Posterior cingulate gyrus (tissue), 11 donors: Measurements from ENCODE around the gene PLA2G2C.

Experiments used
- DNase-seq, 10 donors: peaks; one replicate each; pipeline versions ENCODE4 v3.0.0 to v3.0.0-alpha.2; 2020 to 2021; ENCODE audit warnings: mixed read lengths in 3 of 10
- intact Hi-C: fragments of 100-400 bp; cut with DNase I; formaldehyde crosslinking; loops from one replicate; pipeline ENCODE4 v1.15.1; 2023

Gene PLA2G2C

GRCh38 chr1:20187813-20188454 lies 1.6 kb upstream of the PLA2G2C start:
- intact Hi-C loops: no loop called here
- DNase-seq: peak in 2 of 10 donors; percentile 35 to 42

DNA sequence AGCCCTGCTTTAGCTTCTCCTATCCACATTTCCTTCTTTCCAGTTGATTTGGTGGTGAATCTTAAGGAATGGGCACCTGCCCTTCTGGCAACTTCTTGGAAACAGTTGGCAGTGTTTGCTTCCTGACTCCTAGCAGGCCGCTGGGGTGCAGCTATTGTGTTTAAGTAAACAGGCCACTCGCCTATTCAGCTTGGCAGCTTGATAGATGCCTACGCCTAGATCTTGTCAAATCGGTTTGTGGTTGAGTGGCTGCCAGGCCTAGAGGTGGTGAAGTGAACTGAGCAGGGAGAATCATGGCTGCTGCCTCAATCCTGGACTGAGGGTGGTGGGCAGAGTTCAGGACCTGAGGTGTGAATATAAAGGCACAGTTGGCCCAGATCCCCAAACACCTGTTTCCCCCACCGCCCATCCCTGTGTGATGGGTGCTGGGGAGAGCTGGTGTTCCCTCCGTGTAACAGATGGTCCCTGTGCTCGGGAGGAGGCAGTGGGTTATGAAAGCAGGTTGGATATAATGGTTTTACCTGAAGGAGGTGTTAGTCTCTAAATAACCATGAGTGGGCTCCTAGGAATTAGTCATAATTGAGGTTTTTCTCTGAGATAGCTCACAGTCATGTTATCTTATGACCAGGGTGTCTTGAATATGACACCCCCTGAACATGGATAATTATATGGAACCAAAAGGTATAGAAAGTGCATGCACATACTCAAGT lies 940 bp upstream of the PLA2G2C start:
- intact Hi-C loops: no loop called here
- peak in 7 of 10 donors; percentile 29 to 89 (median 58) for DNase-seq

DNA sequence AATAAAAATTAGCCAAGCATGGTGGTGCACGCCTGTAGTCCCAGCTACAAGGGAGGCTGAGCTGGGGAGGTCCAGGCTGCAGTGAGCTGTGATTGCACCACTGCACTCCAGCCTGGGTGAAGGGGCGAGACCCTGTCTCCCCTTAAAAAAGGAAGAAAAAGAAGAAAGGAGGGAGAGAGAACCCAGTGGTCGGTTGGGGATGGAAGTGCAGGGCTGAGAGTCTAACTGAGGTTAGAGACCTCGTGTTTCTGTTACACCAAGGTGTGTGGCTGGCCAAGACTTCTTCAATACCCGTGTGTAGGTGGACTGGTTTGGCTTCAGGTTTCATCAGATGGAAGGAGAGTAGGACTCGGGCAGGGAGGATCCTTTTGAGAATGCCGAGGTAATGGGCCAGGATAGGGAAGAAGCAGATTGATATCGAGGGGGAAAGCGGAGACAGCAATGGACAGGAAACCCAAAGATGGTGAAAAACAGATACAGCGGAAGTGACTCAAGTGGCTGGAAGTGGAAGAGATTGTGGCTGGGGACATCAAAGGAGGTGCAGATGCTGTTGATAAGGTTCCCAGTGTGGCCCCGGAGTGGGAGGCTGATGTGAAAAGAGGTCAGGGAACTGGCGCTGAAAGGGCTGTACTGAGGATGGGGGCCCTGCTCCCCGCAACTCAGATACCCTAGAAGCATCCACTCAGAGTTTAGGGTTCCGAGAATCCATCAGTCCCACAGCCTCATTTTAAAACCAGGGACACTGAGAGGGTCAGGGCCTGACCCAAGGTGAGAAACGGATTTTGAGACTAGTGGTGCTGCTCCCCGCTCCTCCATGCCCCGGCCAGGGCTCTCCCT lies 1.1 kb downstream of the PLA2G2C start:
- peak in 2 of 10 donors; percentile 31 to 70 for DNase-seq

DNA sequence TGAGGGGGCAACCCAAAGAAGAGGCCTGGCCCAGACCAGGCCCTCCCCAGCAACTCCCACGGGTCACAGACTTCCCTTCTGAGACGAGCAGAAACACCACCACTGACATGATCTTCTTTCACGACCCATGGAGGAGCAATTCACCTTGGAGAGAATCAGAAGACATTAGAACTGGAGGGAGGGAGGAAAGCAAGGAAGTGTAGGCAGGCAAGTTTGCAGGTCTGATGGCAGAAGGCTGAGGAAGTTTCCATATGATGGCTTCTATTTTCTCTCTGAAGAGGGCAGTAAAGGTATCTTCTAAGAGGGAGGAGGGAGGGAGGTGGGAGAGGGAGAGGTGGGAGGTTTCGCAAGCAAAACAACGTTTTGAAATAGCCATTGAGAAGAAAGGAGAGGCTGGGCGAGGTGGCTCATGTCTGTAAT lies 1.8 kb downstream of the PLA2G2C start:
- DNase-seq: no peak
- intact Hi-C loops: no loop called here

More for the DNA sequence above, 1.1 kb downstream of the PLA2G2C start:
- intact Hi-C loops: no loop called here

DNA sequence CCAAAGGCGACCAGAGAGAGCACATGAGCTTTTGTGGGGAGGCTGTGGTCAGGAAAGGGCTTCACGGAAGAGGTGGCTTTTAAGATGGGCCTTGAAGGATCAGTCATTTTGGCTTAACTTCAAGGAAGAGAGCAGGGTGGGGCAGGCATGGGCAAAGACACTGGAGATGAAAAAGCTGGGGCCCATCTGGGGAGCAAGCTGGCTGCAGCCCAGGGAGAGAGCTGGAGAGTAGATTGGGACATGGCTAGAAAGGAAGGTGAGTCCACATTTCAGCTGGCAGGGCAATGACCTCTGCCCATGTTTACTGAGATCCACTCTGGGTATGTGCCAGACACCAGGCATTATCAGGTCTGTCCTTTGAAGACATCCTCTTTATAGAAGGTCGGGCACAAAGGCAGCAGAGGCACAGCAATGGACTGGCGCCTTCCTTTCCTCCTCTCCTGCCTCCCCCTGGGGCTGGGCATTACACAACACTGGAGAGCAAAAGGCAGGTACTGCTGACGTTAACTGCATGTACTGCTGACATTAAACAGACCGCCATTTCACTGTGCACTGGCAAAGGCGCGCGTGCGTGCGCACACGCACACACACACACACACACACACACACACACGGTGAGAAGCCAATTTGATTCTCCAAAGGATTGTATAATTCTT lies 2.6 kb downstream of the PLA2G2C start:
- intact Hi-C loops: no loop called here
- peak in 1 of 10 donors; percentile 58 for DNase-seq

DNA sequence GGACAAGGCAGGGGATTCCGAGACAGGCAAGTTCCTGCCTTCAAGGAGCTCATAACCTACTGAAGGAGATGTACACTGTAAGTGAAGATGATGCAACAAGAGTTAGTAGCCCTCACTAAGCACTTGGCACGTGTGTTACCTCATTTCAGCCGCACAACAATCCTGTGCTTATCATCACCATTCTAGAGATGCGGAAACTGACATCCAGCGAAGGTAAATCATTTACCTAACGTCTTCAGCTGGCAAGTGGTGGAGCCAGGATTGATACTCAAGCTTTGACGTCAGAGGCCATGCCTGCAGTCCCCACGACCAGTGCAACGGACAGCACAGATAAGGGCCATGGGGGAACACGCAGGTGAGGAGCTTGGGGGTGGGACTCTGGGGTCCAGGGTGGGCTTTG lies 3.3 kb downstream of the PLA2G2C start:
- intact Hi-C loops: no loop called here
- DNase-seq: peak in 1 of 10 donors; percentile 50

GRCh38 chr1:20182415-20182814 lies 3.9 kb downstream of the PLA2G2C start:
- DNase-seq: no peak
- intact Hi-C loops: no loop called here

GRCh38 chr1:20180844-20181207 lies 5.5 kb downstream of the PLA2G2C start:
- intact Hi-C loops: no loop called here
- DNase-seq: no peak

DNA sequence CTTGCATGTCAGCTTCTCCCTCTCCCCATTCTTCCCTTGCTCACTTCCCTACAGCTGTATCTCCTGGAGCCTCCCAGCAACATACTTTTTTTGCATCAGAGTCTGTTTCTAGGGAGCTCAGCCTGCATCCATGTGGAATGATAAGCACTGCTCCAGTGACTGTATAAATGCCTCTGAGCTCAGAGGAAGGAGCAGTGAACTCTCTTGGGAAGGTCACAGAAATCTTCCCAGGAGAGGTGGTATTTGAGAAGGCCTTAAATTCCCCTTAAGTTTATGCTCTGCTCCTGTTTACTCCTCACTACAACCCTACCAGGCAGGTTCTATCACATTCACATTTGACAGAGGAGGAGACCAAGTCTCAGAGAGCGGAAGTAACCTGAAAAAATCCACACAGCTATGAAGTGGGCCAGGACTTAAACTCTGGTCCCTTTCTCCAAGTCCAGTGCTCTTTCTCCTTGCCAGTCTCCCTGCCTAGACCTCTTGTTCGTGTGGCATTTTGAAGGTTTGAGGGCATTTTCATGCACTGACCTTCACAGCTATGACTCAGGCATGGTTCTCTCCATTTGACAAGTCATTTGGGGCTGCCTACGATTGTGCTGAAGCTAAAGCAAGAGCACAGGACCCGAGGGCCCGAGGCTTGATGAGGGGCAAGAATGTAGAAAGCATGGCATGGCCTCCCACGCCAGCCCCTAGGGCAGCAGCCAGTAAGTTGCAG lies 6.0 kb downstream of the PLA2G2C start:
- peak in 1 of 10 donors; percentile 7 for DNase-seq
- intact Hi-C loops: no loop called here

GRCh38 chr1:20179371-20180128 lies 6.8 kb downstream of the PLA2G2C start:
- intact Hi-C loops: no loop called here
- no peak for DNase-seq

- intact Hi-C loops: no loop called here
- DNase-seq: peak in 1 of 10 donors; percentile 74
Observed at GRCh38 chr1:20178634-20179370, 7.5 kb downstream of the PLA2G2C start.

DNA sequence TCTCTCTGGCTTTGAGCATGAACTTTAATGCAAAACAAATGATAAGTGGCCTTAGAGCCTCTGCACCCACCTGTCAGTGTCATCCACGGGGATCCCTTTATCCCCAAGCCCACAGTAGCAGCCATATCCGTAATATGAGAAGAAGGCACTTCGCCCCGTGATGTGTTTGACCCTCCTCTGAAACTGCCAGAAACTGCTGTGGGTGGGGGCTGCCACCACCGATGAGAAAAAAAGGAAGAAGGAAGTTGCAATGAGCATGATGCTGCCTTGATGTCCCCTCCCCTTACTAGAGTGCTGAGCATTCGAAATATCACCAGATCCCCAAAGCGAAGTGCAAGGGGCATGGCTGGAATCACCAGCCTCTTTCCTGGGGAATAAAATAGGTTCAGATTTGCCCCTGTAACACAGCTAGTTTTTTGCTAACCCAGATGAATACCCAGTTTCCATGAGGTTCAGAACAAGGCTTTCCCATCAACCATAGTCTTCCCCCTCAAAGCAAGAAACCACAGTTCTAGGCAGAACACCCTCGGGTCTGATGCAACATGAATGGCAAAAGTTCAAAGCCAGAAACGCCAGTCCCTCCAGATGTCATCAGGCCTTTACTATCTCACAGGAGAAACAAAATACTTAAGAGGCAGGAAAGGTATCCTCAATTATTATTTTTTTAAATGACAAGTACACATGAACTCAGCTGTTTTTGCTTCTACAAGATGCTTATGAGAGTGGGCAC lies 11.2 kb downstream of the PLA2G2C start:
- peak in 1 of 10 donors; percentile 77 for DNase-seq
- intact Hi-C loops: no loop called here

DNA sequence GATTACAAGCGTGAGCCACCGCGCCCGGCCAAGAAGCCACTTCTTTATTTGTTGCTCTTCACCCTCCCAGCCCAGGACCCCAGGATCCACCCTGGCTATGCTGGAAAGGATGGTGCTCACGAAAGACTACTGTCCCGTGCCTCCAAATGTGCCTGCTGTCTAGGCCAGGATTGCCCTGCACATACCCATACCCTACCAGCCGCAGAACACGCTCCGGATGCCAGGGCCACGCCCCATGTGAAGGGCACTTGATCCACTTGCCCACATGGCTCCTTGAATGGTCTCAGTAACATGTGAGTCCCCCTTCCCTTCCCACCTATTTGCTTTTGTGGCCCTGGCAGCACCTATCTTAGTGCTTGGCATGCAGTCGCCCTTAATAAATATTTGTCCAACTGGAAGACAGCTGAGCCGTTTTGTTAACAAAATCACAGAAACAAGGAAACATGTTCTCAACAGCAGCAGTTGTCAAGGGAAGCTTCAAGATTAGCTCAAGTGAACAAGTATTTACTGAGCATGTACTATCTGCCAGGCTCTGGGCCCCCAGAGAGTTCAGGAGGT lies 14.2 kb downstream of the PLA2G2C start:
- peak in 1 of 10 donors; percentile 82 for DNase-seq
- intact Hi-C loops: no loop called here

GRCh38 chr1:20169932-20170331 lies 16.4 kb downstream of the PLA2G2C start:
- intact Hi-C loops: no loop called here
- DNase-seq: peak in 1 of 10 donors; percentile 30

DNA sequence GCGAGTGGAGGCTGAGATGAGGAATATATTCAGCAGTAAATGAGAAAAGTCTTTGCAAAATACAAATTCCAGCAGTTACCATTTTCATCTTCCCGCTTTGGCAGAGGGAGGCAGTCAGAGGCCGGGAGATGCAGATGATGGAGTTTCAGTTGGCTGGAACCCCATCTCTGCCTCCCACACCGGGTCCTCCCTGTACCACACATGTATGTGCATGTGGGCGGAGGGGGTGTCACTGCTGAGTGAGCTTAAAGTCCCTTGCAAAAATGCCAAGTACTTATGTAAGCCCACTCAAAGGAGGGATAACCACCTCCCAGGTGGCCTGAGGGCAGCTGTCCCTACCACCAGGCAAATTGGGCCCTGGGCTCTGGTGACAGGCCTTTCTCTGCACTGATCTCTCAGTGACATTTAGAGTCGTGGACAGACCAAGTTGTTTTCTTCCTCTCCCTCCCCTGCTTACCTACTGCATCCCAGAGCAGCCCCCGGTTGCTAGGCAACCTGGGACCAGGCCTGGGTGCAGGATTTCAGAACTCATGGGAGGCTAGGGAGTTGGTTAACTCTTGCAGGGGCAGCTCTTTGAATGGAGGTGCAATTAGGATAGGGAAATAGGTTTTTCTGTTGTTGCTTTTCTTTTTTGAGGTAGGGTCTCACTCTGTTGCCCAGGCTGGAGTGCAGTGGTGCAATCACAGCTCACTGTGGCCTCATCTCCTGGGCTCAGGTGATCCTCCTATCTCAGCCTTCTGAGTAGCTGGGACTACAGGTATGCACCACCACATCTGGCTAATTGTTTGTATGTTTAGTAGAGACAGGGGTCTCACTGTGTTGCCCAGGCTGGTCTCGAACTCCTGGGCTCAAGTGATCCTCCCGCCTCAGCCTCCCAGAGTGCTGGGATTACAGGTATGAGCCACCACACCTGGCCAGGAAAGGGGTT lies 17.5 kb downstream of the PLA2G2C start:
- peak in 7 of 10 donors; percentile 46 to 91 (median 66) for DNase-seq
- intact Hi-C loops: no loop called here

- intact Hi-C loops: no loop called here
- DNase-seq: peak in 1 of 10 donors; percentile 62
Observed at GRCh38 chr1:20167126-20167525, 19.2 kb downstream of the PLA2G2C start.
